NCI-H524 (cell line): ENCODE results near the gene CLEC2B.

Experiments used
- DNase-seq, 2 experiments: peaks; one replicate each; lab custom pipeline; 2025; lab: John Stamatoyannopoulos, UW

The CLEC2B gene

GRCh38 chr12:9808504-9808903 is 60.6 kb downstream of the CLEC2B start:
- DNase-seq = no peak

- DNase-seq = no peak
Measured at GRCh38 chr12:9806714-9807113, 62.4 kb downstream of the CLEC2B start.

- DNase-seq = no peak
Measured at GRCh38 chr12:9805883-9806282, 63.3 kb downstream of the CLEC2B start.
